ENCODE data around the gene CX3CR1.
A peak's percentile ranks its signal among the peaks of the same experiment; 100 is the strongest.

The CX3CR1 gene

GRCh38 chr3:39219702-39220101 is 60.1 kb downstream of the CX3CR1 start:
- DNase-seq, result no peak

- DNase-seq, result peak; percentile 20
These were observed 63.6 kb downstream of the CX3CR1 start for GRCh38 chr3:39216176-39216790.

- no peak for DNase-seq
These were observed 66.2 kb downstream of the CX3CR1 start for GRCh38 chr3:39213613-39214012.
